ENCODE measurements around the gene SAMD8. TPM values are rescaled to one million over a fixed set of nuclear protein-coding genes. Genes with fewer than 3 reads are reported as not detected.

The SAMD8 gene
- total and polyA plus RNA-seq, 2 donors (not counting 3 experiments of a cell fraction or from before 2014, with no cell fraction given) = 19.6 to 22.8 TPM

- Histone ChIP-seq H3K36me3 (ENCODE audit: control insufficient read depth in 2 of 2, extremely low read depth in 1 of 2, insufficient read depth in 2 of 2, low read length in 2 of 2) (peaks cover 19 to 21% of the 10 kb centered on the region in 2 experiments), H3K9me3 (replicated peaks; ENCODE audit: control insufficient read depth, insufficient read depth, low read length) (no peaks in the 10 kb centered on the region), H3K27ac (ENCODE audit: insufficient read depth, low read depth, low read length) (peak overlapping the region; percentile 93), H3K27me3 (ENCODE audit: control insufficient read depth in 2 of 2, insufficient read depth in 2 of 2, low read length in 2 of 2) (no peaks in the 10 kb centered on the region), H3K4me1 (ENCODE audit: control insufficient read depth, extremely low read depth, insufficient read depth, low read length) (peaks cover 59% of the 10 kb centered on the region), H3K4me3 (replicated peaks in 1 of 3; ENCODE audit: insufficient read depth in 1 of 3, low read depth in 1 of 3, low read length in 3 of 3) (no peak overlapping the region), H3K79me2 (ENCODE audit: control insufficient read depth, insufficient read depth, low read length) (peaks cover 60% of the 10 kb centered on the region), H2AFZ (ENCODE audit: low read depth, low read length) (no peak overlapping the region), H3K9me1 (replicated peaks; ENCODE audit: control insufficient read depth, extremely low read depth, insufficient read depth, low read length) (no peaks in the 10 kb centered on the region), H3K9ac (replicated peaks; ENCODE audit: extremely low read depth, insufficient read depth, low read length) (no peak overlapping the region), H3K4me2 (ENCODE audit: insufficient read depth, low read length) (no peak overlapping the region), H4K20me1 (replicated peaks; ENCODE audit: control insufficient read depth, extremely low read depth, insufficient read depth, low read length) (no peaks in the 10 kb centered on the region)
- dilution Hi-C loops (cut with MboI; ENCODE audit: extremely low pct_ligation_motif_present, low sequenced_read_pairs) = no loop called here
- ChIA-PET POLR2A (interaction anchor here (1.2 kb wide), 1 partner anchor 16 kb away, joined by 6 read pairs; the partner anchor contains the start of gene VDAC2), CTCF (interaction anchor here (3.8 kb wide), 1 partner anchor 39 kb away, joined by 22 read pairs; no protein-coding TSS in a partner anchor)
- no TSS peak for BruUV-seq (replicated peaks)
- DNase-seq (ENCODE audit: low read depth, low spot score) (no peak), FAIRE-seq (no peak)
- intact Hi-C loops (cut with micrococcal nuclease) = loop anchor here (5.0 kb wide), 2 partner anchors 99 to 399 kb away; partner anchors contain the start of gene KAT6B
- TF ChIP-seq POLR2AphosphoS5 (IDR thresholded peaks at IDR 0.05; ENCODE audit: insufficient read depth, low read depth, low read length) = no peak
- no peak for TF ChIP-seq JUN (IDR thresholded peaks at IDR 0.05; ENCODE audit: borderline replicate concordance, insufficient read depth, insufficient read length, low read depth)
- TF ChIP-seq EZH2 (IDR thresholded peaks at IDR 0.05; ENCODE audit: borderline replicate concordance, low read depth, low read length, severe bottlenecking) = no peak
- no peak for TF ChIP-seq FOS (IDR thresholded peaks at IDR 0.05; ENCODE audit: borderline replicate concordance, insufficient read depth, low read length)
- TF ChIP-seq POLR2A (IDR thresholded peaks at IDR 0.05; ENCODE audit: low read depth, low read length) = no peak
- TF ChIP-seq GATA2 (IDR thresholded peaks at IDR 0.05; ENCODE audit: insufficient read depth, insufficient read length, low read depth, low read length) = no peak
- no peak for TF ChIP-seq MAX (IDR thresholded peaks at IDR 0.05; ENCODE audit: insufficient read depth, insufficient read length)
- no peak for TF ChIP-seq MYC (IDR thresholded peaks at IDR 0.05; ENCODE audit: low read depth, low read length)
- TF ChIP-seq CTCF (IDR thresholded peaks at IDR 0.05; ENCODE audit: extremely low read depth in 1 of 2, insufficient read depth in 1 of 2, low read depth in 1 of 2, low read length in 2 of 2) = no peak
These were observed 115.2 kb downstream of the SAMD8 start for GRCh38 chr10:75226656-75227055.
